ENCODE results near the gene PPP1R7.
A peak's percentile ranks its signal among the peaks of the same experiment; 100 is the strongest.
"Not testable (repeated sequence)": the region's sequence is repeated elsewhere in the genome, so short reads cannot be mapped to it uniquely, and the experiment has no call there.

The PPP1R7 gene

GRCh38 chr2:241149925-241150659 lies at the start of gene PPP1R7:
TSS of gene PPP1R7 (plus strand) at chr2:241150467. CDS start at chr2:241150496, 29 bp downstream.
- peak; percentile 90 to 94 for DNase-seq (ENCODE audit: low read depth in 2 of 2)

GRCh38 chr2:241102239-241102803 lies 47.9 kb upstream of the PPP1R7 start, which contains the start of gene MTERF4:
TSS of gene MTERF4 (minus strand) at chr2:241102287. CDS start at chr2:241102273, 14 bp downstream.
- peak; percentile 74 to 82 for DNase-seq (ENCODE audit: low read depth in 2 of 2)

GRCh38 chr2:241103176-241103595 lies 47.1 kb upstream of the PPP1R7 start:
- DNase-seq (ENCODE audit: low read depth in 2 of 2) = no peak

GRCh38 chr2:241104611-241105010 lies 45.7 kb upstream of the PPP1R7 start:
- DNase-seq (ENCODE audit: low read depth in 2 of 2) = not testable (repeated sequence)

GRCh38 chr2:241105641-241106040 lies 44.6 kb upstream of the PPP1R7 start:
- no peak for DNase-seq (ENCODE audit: low read depth in 2 of 2)

- no peak for DNase-seq (ENCODE audit: low read depth in 2 of 2)
Observed at GRCh38 chr2:241107031-241107783, 43.1 kb upstream of the PPP1R7 start.

GRCh38 chr2:241108271-241109209 lies 41.7 kb upstream of the PPP1R7 start:
- DNase-seq (ENCODE audit: low read depth in 2 of 2) = no peak

- no peak for DNase-seq (ENCODE audit: low read depth in 2 of 2)
Observed at GRCh38 chr2:241109210-241110088, 40.8 kb upstream of the PPP1R7 start.

- no peak for DNase-seq (ENCODE audit: low read depth in 2 of 2)
Observed at GRCh38 chr2:241110089-241110606, 40.1 kb upstream of the PPP1R7 start.

GRCh38 chr2:241110607-241111439 lies 39.4 kb upstream of the PPP1R7 start:
- no peak for DNase-seq (ENCODE audit: low read depth in 2 of 2)

GRCh38 chr2:241111440-241111805 lies 38.8 kb upstream of the PPP1R7 start:
- DNase-seq (ENCODE audit: low read depth in 2 of 2) = no peak

GRCh38 chr2:241112046-241112445 lies 38.2 kb upstream of the PPP1R7 start:
- DNase-seq (ENCODE audit: low read depth in 2 of 2) = no peak

- DNase-seq (ENCODE audit: low read depth in 2 of 2) = peak; percentile 27 to 48
Observed at GRCh38 chr2:241112592-241112991, 37.7 kb upstream of the PPP1R7 start.

- no peak for DNase-seq (ENCODE audit: low read depth in 2 of 2)
Observed at GRCh38 chr2:241114836-241115235, 35.4 kb upstream of the PPP1R7 start.

- no peak for DNase-seq (ENCODE audit: low read depth in 2 of 2)
Observed at GRCh38 chr2:241115361-241115760, 34.9 kb upstream of the PPP1R7 start.

GRCh38 chr2:241116606-241117560 lies 33.4 kb upstream of the PPP1R7 start:
- no peak for DNase-seq (ENCODE audit: low read depth in 2 of 2)

GRCh38 chr2:241118737-241119505 lies 31.3 kb upstream of the PPP1R7 start:
- DNase-seq (ENCODE audit: low read depth in 2 of 2) = no peak
